Embryonic facial prominence (tissue), 1 donor: ENCODE data around the gene HKDC1.
A peak's percentile ranks its signal among the peaks of the same experiment; 100 is the strongest.
"Not testable (repeated sequence)": the region's sequence is repeated elsewhere in the genome, so short reads cannot be mapped to it uniquely, and the experiment has no call there.

ENCODE experiments used
- DNase-seq: peaks from one replicate; pipeline ENCODE4 v3.0.0-alpha.2; 2016; ENCODE audit errors: extremely low spot score

HKDC1 gene, protein sequence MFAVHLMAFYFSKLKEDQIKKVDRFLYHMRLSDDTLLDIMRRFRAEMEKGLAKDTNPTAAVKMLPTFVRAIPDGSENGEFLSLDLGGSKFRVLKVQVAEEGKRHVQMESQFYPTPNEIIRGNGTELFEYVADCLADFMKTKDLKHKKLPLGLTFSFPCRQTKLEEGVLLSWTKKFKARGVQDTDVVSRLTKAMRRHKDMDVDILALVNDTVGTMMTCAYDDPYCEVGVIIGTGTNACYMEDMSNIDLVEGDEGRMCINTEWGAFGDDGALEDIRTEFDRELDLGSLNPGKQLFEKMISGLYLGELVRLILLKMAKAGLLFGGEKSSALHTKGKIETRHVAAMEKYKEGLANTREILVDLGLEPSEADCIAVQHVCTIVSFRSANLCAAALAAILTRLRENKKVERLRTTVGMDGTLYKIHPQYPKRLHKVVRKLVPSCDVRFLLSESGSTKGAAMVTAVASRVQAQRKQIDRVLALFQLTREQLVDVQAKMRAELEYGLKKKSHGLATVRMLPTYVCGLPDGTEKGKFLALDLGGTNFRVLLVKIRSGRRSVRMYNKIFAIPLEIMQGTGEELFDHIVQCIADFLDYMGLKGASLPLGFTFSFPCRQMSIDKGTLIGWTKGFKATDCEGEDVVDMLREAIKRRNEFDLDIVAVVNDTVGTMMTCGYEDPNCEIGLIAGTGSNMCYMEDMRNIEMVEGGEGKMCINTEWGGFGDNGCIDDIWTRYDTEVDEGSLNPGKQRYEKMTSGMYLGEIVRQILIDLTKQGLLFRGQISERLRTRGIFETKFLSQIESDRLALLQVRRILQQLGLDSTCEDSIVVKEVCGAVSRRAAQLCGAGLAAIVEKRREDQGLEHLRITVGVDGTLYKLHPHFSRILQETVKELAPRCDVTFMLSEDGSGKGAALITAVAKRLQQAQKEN

GRCh38 chr10:69220041-69220451, at the start of gene HKDC1:
TSS of gene HKDC1 (plus strand) at chr10:69220332. CDS start at chr10:69220436, 104 bp downstream.
- DNase-seq, result no peak

- no peak for DNase-seq
Measured at GRCh38 chr10:69172241-69172982, 47.7 kb upstream of the HKDC1 start.

DNA sequence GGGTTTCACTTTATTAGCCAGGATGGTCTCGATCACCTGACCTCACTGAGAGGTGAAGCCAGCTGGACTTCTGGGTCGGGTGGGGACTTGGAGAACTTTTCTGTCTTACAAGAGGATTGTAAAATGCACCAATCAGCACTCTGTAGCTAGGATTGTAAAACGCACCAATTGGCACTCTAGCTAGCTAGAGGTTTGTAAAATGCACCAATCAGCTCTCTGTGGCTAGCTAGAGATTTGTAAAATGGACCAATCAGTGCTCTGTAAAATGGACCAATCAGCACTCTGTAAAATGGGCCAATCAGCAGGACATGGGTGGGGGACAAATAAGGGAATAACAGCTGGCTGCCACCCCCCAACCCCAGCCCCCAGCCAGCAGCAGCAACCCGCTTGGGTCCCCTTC, 44.8 kb upstream of the HKDC1 start:
- not testable (repeated sequence) for DNase-seq

GRCh38 chr10:69176823-69177222, 43.3 kb upstream of the HKDC1 start:
- no peak for DNase-seq

DNA sequence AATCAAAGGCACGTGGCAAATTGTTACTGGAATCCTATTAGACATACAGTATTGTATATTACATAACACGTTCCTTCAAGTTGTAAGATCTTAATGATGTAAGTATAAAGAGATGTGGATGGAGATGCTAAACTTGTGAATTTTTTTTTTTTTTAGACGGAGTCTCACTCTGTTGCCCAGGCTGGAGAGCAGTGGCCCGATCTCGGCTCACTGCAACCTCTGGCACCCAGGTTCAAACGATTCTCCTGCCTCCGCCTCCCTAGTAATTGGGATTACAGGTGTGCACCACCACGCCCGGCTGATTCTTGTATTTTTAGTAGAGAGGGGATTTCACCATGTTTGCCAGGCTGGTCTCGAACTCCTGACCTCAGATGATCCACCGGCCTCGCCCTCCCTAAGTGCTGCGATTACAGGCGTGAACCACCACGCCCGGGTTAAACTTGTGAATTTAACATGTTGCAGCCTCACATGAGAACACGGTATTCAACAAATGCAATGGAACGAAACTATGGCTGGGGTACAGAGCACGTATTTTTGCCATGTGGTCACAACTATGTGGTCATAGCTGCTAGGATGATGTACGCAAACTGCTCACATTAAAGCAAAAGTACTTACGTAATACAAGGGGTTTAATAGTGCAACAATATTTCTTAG, 40.9 kb upstream of the HKDC1 start:
- DNase-seq, result no peak

GRCh38 chr10:69179743-69180524, 40.2 kb upstream of the HKDC1 start, which contains the start of gene SUPV3L1:
TSS of gene SUPV3L1 (plus strand) at chr10:69180234. CDS start at chr10:69180292, 58 bp downstream.
- peak; percentile 97 for DNase-seq

- DNase-seq, result no peak
Measured at GRCh38 chr10:69180525-69181204, 39.5 kb upstream of the HKDC1 start.

DNA sequence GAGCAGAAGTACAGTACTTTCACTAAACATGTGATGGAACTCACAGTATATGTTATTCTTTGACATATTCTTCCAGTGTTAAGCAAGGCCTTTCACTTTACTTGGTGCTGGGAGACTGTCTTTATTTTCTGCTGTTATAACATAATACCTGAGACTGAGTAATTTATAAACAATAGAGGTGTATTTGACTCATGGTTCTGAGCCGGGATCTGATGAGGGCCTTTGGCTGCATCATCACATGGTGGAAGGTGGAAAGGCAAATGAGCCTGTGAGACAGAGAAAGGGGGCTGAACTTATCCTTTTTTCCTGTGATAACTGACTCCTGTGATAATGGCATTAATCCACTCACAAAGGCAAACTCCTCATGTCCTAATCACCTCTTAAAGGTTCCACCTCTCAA, 38.7 kb upstream of the HKDC1 start:
- DNase-seq, result no peak

DNA sequence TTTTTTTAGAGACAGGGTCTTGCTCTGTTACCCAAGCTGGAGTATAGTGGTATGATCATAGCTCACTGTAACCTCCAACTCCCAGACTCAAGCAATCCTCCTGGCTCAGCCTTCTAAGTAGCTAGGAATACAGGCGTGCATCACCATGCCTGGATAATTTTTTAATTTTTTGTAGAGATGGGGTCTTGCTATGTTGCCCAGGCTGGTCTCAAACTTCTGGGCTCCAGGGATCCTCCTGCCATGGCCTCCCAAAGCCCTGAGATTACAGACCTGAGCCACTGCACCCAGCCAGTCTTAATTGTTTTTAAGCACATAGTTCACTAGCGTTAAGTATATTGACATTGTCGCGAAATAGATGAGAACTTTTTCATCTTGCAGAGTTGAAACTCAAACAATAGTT, 38.1 kb upstream of the HKDC1 start:
- no peak for DNase-seq

DNA sequence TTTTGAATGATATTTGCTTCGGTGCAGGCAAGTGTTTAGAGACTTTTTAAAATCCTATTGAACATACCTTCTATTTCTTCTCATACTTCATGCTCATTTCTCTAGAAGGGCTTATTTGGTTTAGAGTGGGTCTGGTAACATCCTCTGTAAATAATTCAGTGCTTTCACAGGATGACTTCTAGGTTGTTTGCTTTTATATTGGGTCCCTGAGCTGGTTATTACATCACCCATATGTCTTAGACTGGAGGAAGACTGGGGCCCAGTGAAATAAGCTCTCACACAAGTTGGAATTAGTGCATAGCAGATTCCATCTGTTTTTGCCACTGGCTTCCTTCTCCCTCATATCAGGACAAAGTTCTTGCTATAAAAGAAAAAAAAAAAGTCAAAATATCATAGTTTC, 33.6 kb upstream of the HKDC1 start:
- no peak for DNase-seq

DNA sequence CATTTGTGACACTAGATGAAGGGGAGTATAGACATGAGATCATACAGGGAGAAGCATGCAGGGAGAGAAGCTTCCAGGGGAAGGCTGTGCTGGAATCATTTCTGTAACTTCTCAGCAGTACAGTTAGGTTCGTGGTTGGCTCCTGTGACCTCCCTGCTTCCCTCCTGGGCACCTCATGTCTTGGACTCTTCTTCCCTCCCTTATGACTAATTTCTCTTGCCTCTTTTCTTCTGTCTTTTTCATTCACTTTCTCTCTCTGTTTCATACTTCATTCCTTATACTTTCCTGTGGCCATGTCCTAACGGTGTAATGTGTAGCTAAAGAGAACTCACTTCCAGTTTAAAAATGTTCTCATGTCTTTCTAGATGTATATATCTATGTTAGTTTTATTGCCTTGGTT, 19.1 kb upstream of the HKDC1 start:
- DNase-seq, result no peak

- no peak for DNase-seq
Measured at GRCh38 chr10:69202332-69202731, 17.8 kb upstream of the HKDC1 start.

GRCh38 chr10:69208761-69209160, 11.4 kb upstream of the HKDC1 start:
- no peak for DNase-seq

DNA sequence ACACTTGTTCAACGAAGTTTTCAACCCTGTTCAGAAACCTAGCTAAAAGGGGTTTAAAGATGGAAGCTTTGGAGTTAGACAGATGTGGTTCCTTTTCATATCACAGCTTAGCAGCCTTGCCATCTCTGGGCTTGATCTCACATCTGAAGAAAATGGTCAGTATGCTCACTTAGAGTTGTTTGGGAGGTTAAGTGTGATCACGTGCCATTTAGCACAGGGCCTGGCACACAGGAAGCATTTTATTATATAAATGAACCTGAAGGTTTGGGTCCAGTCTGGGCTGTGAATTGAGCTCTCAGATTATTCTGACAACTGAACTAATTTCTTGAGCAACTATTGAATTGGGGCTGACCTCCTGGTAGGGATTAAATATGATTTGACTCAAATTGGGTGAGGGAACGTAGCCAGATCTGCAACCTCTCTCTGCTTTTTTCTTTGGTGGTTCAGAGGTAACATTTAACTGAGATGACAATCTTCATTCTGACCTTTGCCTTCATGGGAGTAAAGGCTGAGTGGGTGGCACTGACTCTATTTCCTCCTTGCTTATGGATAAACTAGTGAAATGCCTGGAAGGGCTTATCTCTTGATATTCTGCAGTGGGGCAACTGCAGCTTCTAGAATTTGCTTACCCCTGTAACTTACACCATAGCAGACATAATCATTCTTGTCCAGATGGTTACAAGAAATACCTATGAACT, 10.2 kb upstream of the HKDC1 start:
- DNase-seq, result no peak

DNA sequence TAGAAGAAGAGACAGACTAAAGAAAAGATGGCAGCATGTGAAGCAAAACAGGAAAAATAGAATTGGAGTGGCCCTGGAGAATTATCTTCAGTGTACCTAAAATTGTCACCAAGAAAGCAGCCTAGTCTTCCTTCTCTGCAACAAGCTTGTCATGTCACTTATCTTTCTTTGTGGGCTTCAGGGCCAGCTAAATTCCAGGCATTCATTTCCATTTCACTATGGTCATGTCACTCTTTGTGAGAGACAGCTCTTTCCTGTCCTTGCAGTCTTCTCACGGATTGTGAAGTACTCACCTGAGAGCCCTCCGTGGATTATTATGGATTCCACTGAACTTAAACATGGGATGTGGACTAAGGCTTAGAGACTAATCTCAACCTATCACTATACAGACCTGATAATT, 9.0 kb upstream of the HKDC1 start:
- no peak for DNase-seq

DNA sequence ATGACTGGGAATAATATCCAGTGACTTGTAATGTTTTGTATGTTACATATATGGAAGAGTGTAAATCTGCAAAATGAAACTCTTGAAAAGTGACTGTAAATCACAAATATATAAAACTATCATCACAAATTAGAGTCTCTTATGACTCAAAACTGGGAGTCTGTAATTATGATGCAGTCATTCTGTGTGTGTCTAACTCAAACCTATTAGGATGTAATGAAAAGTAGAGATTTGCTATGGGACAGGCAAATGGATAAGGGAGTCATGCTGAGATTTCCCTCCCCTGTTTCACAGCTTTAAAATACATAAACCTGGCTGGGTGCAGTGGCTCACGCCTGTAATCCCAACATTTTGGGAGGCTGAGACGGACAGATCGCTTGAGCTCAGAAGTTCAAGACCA, 8.6 kb upstream of the HKDC1 start:
- no peak for DNase-seq

- DNase-seq, result no peak
Measured at GRCh38 chr10:69213591-69214311, 6.4 kb upstream of the HKDC1 start.

- no peak for DNase-seq
Measured at GRCh38 chr10:69214666-69215131, 5.4 kb upstream of the HKDC1 start.
